Osteoblast (primary cell): ENCODE data around the gene TXLNB. TPM values are rescaled to one million over a fixed set of nuclear protein-coding genes. Genes with fewer than 3 reads are reported as not detected.

Experiments used
- DNase-seq: peaks from one replicate; pipeline ENCODE4 v3.0.0; 2011; ENCODE audit warnings: low spot score, mixed read lengths; ENCODE audit not compliant: insufficient read length; ENCODE audit errors: missing footprints
- H2AFZ ChIP-seq: 2 replicates; pipeline ENCODE4 v1.6.0; 2011; ENCODE audit warnings: mild to moderate bottlenecking, low read length
- H3K27ac ChIP-seq: 2 replicates; pipeline ENCODE4 v1.5.1; 2011; ENCODE audit warnings: mild to moderate bottlenecking, low read depth, low read length, moderate library complexity
- H3K27me3 ChIP-seq: 2 replicates; pipeline ENCODE4 v1.6.0; 2012; ENCODE audit warnings: mild to moderate bottlenecking, control low read depth, inconsistent platforms, low read length, moderate library complexity; ENCODE audit not compliant: insufficient read depth
- H3K36me3 ChIP-seq: 2 replicates; pipeline ENCODE4 v1.5.1; 2011; ENCODE audit warnings: mild to moderate bottlenecking, low read length, control low read depth, moderate library complexity; ENCODE audit not compliant: insufficient read depth
- H3K4me1 ChIP-seq: 2 replicates; pipeline ENCODE4 v1.5.1; 2011; ENCODE audit warnings: mild to moderate bottlenecking, low read length, control low read depth, moderate library complexity; ENCODE audit not compliant: insufficient read depth
- H3K4me2 ChIP-seq: 2 replicates; pipeline ENCODE4 v1.6.0; 2011; ENCODE audit warnings: mild to moderate bottlenecking, low read length; ENCODE audit not compliant: insufficient read depth
- H3K4me3 ChIP-seq: fragments of 200-600 bp; sonication (generic); 3 replicates; pipeline ENCODE4 v1.5.1; 2012; ENCODE audit warnings: mild to moderate bottlenecking, low read length, inconsistent platforms; ENCODE audit not compliant: insufficient read depth
- H3K79me2 ChIP-seq: 2 replicates; pipeline ENCODE4 v1.6.0; 2012; ENCODE audit warnings: mild to moderate bottlenecking, low read length, control low read depth, inconsistent platforms; ENCODE audit not compliant: insufficient read depth
- H3K9me3 ChIP-seq: 2 replicates; pipeline ENCODE4 v1.5.1; 2011; ENCODE audit warnings: low read depth, low read length, control low read depth
- H4K20me1 ChIP-seq: 2 replicates; pipeline ENCODE4 v1.6.0; 2012; ENCODE audit warnings: mild to moderate bottlenecking, low read length, control low read depth; ENCODE audit not compliant: insufficient read depth
- CTCF ChIP-seq: IDR thresholded peaks from 2 replicates; pipeline ENCODE4 v1.5.1; 2011; ENCODE audit warnings: mild to moderate bottlenecking, low read depth, low read length, moderate library complexity; ENCODE audit errors: extremely low read depth
- total RNA-seq: library from RNA; depleted of rRNA; stranded (reverse); fragments of >200 nt; gene quantifications from 2 replicates; pipeline ENCODE4 v1.2.3, GENCODE V29; 2012

TXLNB gene
- total RNA-seq, 1 donor: 1.8 TPM

DNA sequence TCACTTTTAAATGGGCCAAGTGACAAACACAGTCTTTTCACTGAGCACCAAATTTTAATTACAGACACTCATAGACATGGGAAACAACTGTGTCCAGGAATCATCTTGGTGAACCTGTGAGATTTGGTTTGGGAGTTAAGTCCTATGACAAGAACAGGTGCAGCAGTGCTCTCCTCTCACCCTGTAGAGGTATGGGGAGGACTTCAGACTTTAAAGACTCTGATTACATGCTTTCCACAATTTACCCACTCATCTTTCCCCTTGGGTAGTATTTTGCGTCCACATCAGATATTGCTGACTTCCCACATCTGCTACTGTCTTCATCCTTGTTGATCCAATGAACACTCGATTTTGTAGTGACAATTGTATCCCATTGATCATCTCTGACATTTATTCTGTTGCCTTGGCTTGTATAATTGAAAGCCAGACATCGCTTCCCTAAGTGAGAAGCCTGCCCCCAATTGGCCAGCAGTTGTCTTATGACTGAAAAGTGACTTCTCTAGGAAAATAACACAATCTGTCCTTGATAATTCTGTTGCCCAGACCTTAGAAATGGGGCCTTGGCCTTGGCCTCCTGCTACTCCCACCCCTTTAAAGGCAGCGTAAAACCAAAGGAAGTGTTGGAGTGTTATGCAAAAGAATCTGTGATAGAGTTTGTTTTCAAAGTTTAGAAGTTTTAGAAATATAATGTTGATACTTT is 40.0 kb downstream of the TXLNB start:
- Histone ChIP-seq H3K79me2 (no peaks in the 10 kb centered on the region), H3K9me3 (no peaks in the 10 kb centered on the region), H2AFZ (no peak overlapping the region), H3K4me3 (no peak overlapping the region), H3K4me2 (no peak overlapping the region), H3K27me3 (no peaks in the 10 kb centered on the region), H3K4me1 (no peaks in the 10 kb centered on the region), H4K20me1 (no peaks in the 10 kb centered on the region), H3K27ac (no peak overlapping the region), H3K36me3 (no peaks in the 10 kb centered on the region)
- no peak for DNase-seq
- no peak for TF ChIP-seq CTCF

DNA sequence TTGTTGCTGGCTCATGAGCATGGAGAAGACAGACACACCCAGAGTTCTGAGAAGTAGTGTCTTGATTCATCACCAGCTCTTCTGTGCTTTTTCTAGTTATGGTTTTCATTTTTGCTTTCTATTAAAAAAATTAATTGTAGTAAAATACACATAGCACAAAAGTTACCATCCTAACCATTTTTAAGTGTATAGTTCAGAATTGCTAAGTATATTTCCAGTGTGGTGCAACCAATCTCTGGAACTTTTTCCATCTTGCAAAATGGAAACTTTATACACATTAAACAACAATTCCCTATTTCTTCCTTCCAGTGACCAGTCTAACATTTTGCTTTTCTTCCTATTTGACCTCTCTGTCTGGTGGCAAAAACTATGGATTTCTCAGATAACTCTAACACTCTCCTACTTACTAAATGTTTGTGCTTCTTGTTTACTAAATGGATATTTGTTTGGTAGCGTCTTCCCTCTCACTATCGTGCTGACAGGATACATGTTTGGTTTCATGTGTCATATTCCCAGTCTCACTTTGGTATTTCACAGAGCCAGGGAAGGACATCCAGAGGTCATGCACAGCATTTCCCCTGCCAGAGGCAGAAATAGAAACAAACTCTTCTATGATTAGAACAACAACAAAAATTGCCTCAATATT is 40.6 kb downstream of the TXLNB start:
- H3K4me2 ChIP-seq: no peak overlapping the region

GRCh38 chr6:139250296-139251044 is 41.3 kb downstream of the TXLNB start:
- Histone ChIP-seq H3K4me2 (no peak overlapping the region), H2AFZ (no peak overlapping the region), H3K4me3 (no peak overlapping the region), H3K79me2 (no peaks in the 10 kb centered on the region), H3K27me3 (no peaks in the 10 kb centered on the region), H3K36me3 (no peaks in the 10 kb centered on the region), H3K9me3 (no peaks in the 10 kb centered on the region), H3K4me1 (no peaks in the 10 kb centered on the region), H3K27ac (no peak overlapping the region), H4K20me1 (no peaks in the 10 kb centered on the region)
- DNase-seq: peak; percentile 44
- peak; percentile 58 for TF ChIP-seq CTCF

More for the DNA sequence above, 40.6 kb downstream of the TXLNB start:
- Histone ChIP-seq H3K79me2 (no peaks in the 10 kb centered on the region), H3K9me3 (no peaks in the 10 kb centered on the region), H3K4me3 (no peak overlapping the region), H4K20me1 (no peaks in the 10 kb centered on the region), H3K4me1 (no peaks in the 10 kb centered on the region), H2AFZ (no peak overlapping the region), H3K27me3 (no peaks in the 10 kb centered on the region), H3K27ac (no peak overlapping the region), H3K36me3 (no peaks in the 10 kb centered on the region)
- TF ChIP-seq CTCF: no peak
- no peak for DNase-seq

GRCh38 chr6:139249395-139249794 is 42.4 kb downstream of the TXLNB start:
- Histone ChIP-seq H3K4me1 (no peaks in the 10 kb centered on the region), H3K4me2 (no peak overlapping the region), H3K27me3 (no peaks in the 10 kb centered on the region), H4K20me1 (no peaks in the 10 kb centered on the region), H3K36me3 (no peaks in the 10 kb centered on the region), H3K79me2 (no peaks in the 10 kb centered on the region), H3K4me3 (no peak overlapping the region), H3K9me3 (no peaks in the 10 kb centered on the region), H3K27ac (no peak overlapping the region), H2AFZ (no peak overlapping the region)
- peak; percentile 66 for DNase-seq
- TF ChIP-seq CTCF: no peak
